Spleen (tissue), 7 donors: ENCODE results near the gene NT5C3A.
"Not testable (repeated sequence)": the region's sequence is repeated elsewhere in the genome, so short reads cannot be mapped to it uniquely, and the experiment has no call there.

Experiments used
- CTCF ChIP-seq, 11 experiments: fragments of 200-600 bp in 7 of 11; fragments of 450-650 bp in 4 of 11; sonication (generic) in 4 of 11; IDR thresholded peaks in 8 of 11; conservative IDR thresholded peaks in 3 of 11; 1 replicate in 7 of 11; 2 replicates in 4 of 11; pipeline versions ENCODE4 v1.4.0 to v1.8.0; 2016 to 2021; ENCODE audit warnings: antibody characterized with exemption in 11 of 11, inconsistent platforms in 4 of 11, mild to moderate bottlenecking in 1 of 11
- POLR2A ChIP-seq, 3 donors: fragments of 450-650 bp; IDR thresholded peaks; one replicate each; pipeline ENCODE4 v1.5.1; 2017; ENCODE audit warnings: antibody characterized with exemption in 3 of 3, mild to moderate bottlenecking in 1 of 3
- donor health status: DM: no; HTN: no; CAD: no; lungs with moderate emphysema.
- donor health status: DM: no; HTN: no; CAD: no.
- donor health status: DM: no; HTN: no; CAD: no.

GRCh38 chr7:32967268-32967582, 95.4 kb downstream of the NT5C3A start:
- not testable (repeated sequence) for TF ChIP-seq CTCF (IDR thresholded peaks at IDR 0.05 in 8 of 11, conservative IDR thresholded peaks at IDR 0.05 in 3 of 11); POLR2A (IDR thresholded peaks at IDR 0.05)
